Colonic mucosa (tissue), 4 donors: ENCODE measurements around the gene ERVFRD-1. TPM values are rescaled to one million over a fixed set of nuclear protein-coding genes. Genes with fewer than 3 reads are reported as not detected.

Experiments
- DNase-seq: peaks from one replicate; pipeline ENCODE4 v3.0.0-alpha.2; 2020
- H3K27ac ChIP-seq: fragments of 200-600 bp; one replicate; pipeline ENCODE4 v1.8.0; 2021
- H3K27me3 ChIP-seq: fragments of 200-600 bp; one replicate; pipeline ENCODE4 v1.8.0; 2021
- H3K36me3 ChIP-seq: fragments of 200-600 bp; one replicate; pipeline ENCODE4 v1.8.0; 2021
- H3K4me1 ChIP-seq: fragments of 200-600 bp; one replicate; pipeline ENCODE4 v1.8.0; 2021; ENCODE audit warnings: mild to moderate bottlenecking
- H3K4me3 ChIP-seq: fragments of 200-600 bp; one replicate; pipeline ENCODE4 v1.8.0; 2021
- H3K9ac ChIP-seq, 2 donors: one replicate each; pipeline ENCODE4 v1.7.0; 2013; ENCODE audit warnings: control low read depth in 2 of 2, low read depth in 2 of 2, low read length in 2 of 2
- H3K9me3 ChIP-seq: fragments of 200-600 bp; one replicate; pipeline ENCODE4 v1.8.0; 2021
- intact Hi-C: fragments of 100-400 bp; cut with DNase I; formaldehyde crosslinking; loops from one replicate; pipeline ENCODE4 v1.14.1; 2022
- total RNA-seq, 2 donors: library from RNA; stranded (reverse); fragmentation: NEBNext Ultra II Directional in 1 of 2; extraction: Animal tissue kit (Norgen Biotek cat#: 25700) in 1 of 2; gene quantifications; one replicate each; pipeline ENCODE4 v1.2.1, GENCODE V29; 2021
- TF ChIP-seq, protein P1 (sequence below): fragments of 200-600 bp; IDR thresholded peaks from one replicate; pipeline ENCODE4 v1.8.0; 2022; ENCODE audit warnings: antibody characterized with exemption, mild to moderate bottlenecking
- donor health status: healthy.
- donor health status: DM: no; HTN: no; CAD: no.
- donor health status: DM: no; HTN: no; CAD: no.

ERVFRD-1 gene
- total RNA-seq, 2 donors from 2014 or later, result 0.10 TPM; not detected in 1

- intact Hi-C loops, result loop anchor here (10.0 kb wide), 1 partner anchor 602 kb away; no protein-coding TSS in a partner anchor
- no peak for DNase-seq
- Histone ChIP-seq H3K4me3 (no peak overlapping the region), H3K4me1 (no peaks in the 10 kb centered on the region), H3K36me3 (no peaks in the 10 kb centered on the region), H3K9ac (no peak overlapping the region), H3K27me3 (no peaks in the 10 kb centered on the region), H3K9me3 (no peaks in the 10 kb centered on the region), H3K27ac (no peak overlapping the region)
- TF ChIP-seq, protein P1, sequence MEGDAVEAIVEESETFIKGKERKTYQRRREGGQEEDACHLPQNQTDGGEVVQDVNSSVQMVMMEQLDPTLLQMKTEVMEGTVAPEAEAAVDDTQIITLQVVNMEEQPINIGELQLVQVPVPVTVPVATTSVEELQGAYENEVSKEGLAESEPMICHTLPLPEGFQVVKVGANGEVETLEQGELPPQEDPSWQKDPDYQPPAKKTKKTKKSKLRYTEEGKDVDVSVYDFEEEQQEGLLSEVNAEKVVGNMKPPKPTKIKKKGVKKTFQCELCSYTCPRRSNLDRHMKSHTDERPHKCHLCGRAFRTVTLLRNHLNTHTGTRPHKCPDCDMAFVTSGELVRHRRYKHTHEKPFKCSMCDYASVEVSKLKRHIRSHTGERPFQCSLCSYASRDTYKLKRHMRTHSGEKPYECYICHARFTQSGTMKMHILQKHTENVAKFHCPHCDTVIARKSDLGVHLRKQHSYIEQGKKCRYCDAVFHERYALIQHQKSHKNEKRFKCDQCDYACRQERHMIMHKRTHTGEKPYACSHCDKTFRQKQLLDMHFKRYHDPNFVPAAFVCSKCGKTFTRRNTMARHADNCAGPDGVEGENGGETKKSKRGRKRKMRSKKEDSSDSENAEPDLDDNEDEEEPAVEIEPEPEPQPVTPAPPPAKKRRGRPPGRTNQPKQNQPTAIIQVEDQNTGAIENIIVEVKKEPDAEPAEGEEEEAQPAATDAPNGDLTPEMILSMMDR, result no peak
Observed at GRCh38 chr6:11076540-11076939, 35.0 kb downstream of the ERVFRD-1 start.

DNA sequence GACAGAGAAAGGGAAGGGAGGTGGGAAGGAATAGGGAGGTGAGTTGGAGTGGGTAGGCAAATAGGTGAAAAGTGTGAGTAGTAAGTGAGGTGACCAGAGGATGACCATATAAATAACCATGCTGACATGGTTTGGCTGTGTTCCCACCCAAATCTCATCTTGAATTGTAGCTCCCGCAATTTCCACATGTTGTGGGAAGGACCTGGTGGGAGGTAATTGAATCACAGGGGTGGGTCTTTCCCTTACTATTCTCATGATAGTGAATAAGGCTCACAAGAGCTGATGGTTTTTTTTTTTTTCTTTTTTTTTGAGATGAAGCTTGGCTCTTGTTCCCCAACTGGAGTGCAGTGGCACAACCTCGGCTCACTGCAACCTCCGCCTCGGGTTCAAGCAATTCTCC is 39.4 kb downstream of the ERVFRD-1 start:
- H3K27ac ChIP-seq, result no peak overlapping the region
- no peak for DNase-seq
- no peaks in the 10 kb centered on the region for H3K36me3 ChIP-seq
- TF ChIP-seq, protein P1, result no peak
- H3K9me3 ChIP-seq, result no peaks in the 10 kb centered on the region
- intact Hi-C loops, result loop anchor here (10.0 kb wide), 1 partner anchor 597 kb away; no protein-coding TSS in a partner anchor
- no peaks in the 10 kb centered on the region for H3K27me3 ChIP-seq
- H3K9ac ChIP-seq, result no peak overlapping the region
- no peaks in the 10 kb centered on the region for H3K4me1 ChIP-seq
- no peak overlapping the region for H3K4me3 ChIP-seq

- Histone ChIP-seq H3K9me3 (no peaks in the 10 kb centered on the region), H3K4me3 (no peak overlapping the region), H3K9ac (no peak overlapping the region), H3K27me3 (no peaks in the 10 kb centered on the region), H3K27ac (no peak overlapping the region), H3K4me1 (no peaks in the 10 kb centered on the region), H3K36me3 (no peaks in the 10 kb centered on the region)
- intact Hi-C loops, result loop anchor here (10.0 kb wide), 1 partner anchor 595 kb away; no protein-coding TSS in a partner anchor
- TF ChIP-seq, protein P1, result no peak
- no peak for DNase-seq
Observed at GRCh38 chr6:11069760-11070159, 41.8 kb downstream of the ERVFRD-1 start.

DNA sequence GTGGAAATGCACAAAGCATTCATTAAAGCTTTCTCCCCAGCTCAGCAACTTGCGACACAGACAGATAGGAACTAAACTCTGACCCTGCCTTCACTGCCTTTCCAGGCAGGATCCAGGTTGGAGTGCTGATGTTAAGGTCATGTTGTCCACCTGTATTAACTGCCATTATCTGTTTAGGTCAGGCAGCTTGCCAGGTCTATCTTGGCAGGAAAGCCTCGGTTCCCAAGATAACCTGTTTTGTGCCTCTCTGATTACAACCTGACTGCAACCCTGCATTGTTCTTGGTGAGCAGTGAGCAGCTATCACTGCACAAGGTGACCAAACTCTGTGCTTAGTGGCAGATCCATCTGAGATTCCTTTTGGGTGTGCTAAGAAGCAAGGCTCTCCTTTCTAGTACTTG is 44.2 kb downstream of the ERVFRD-1 start:
- TF ChIP-seq, protein P1, result no peak
- Histone ChIP-seq H3K27me3 (no peaks in the 10 kb centered on the region), H3K9me3 (no peaks in the 10 kb centered on the region), H3K4me3 (no peak overlapping the region), H3K36me3 (no peaks in the 10 kb centered on the region), H3K27ac (no peak overlapping the region), H3K4me1 (no peaks in the 10 kb centered on the region), H3K9ac (no peak overlapping the region)
- intact Hi-C loops, result loop anchor here (2.0 kb wide), 1 partner anchor 115 kb away; no protein-coding TSS in a partner anchor
- no peak for DNase-seq

- no peak overlapping the region for H3K9ac ChIP-seq
- TF ChIP-seq, protein P1, result no peak
- H3K27ac ChIP-seq, result no peak overlapping the region
- no peaks in the 10 kb centered on the region for H3K4me1 ChIP-seq
- no peak for DNase-seq
- no peak overlapping the region for H3K4me3 ChIP-seq
- no peaks in the 10 kb centered on the region for H3K36me3 ChIP-seq
- no peaks in the 10 kb centered on the region for H3K27me3 ChIP-seq
- intact Hi-C loops, result loop anchor here (2.0 kb wide), 1 partner anchor 114 kb away; no protein-coding TSS in a partner anchor
- H3K9me3 ChIP-seq, result no peaks in the 10 kb centered on the region
Observed at GRCh38 chr6:11066505-11067347, 44.8 kb downstream of the ERVFRD-1 start.
